K562 (cell line): ENCODE data around the gene FAF2. TPM values are rescaled to one million over a fixed set of nuclear protein-coding genes. Genes with fewer than 3 reads are reported as not detected.
A peak's percentile ranks its signal among the peaks of the same experiment; 100 is the strongest.

Source experiments
- ATAC-seq: fragments of 200-7000 bp; cut with Tn5 transposase; 3 replicates; pipeline ENCODE4 v1.9.1; 2020; ENCODE audit warnings: moderate library complexity
- BruUV-seq: library from RNA; stranded (reverse); fragments of 400-500 nt; replicated peaks from 2 replicates; lab custom pipeline; 2021; lab: Mats Ljungman, UMichigan
- CTCF ChIA-PET: fragments of 300-600 bp; formaldehyde crosslinking; extraction: SDS; loops from one replicate; lab custom pipeline; 2021; ENCODE audit warnings: low intra/inter-chr PET ratio; lab: Yijun Ruan, JAX
- POLR2A ChIA-PET: fragments of 300-600, 350-650 bp; sonication (Branson Sonifier 250); formaldehyde crosslinking; extraction: SDS; loops from one replicate; lab custom pipeline; 2021; ENCODE audit warnings: antibody characterized with exemption, inconsistent platforms; lab: Yijun Ruan, JAX
- DNase-seq, 4 experiments: peaks; one replicate each; pipeline versions ENCODE4 v3.0.0 to v3.0.0-alpha.2; 2011 to 2018; ENCODE audit warnings: low spot score in 3 of 4, mixed read lengths in 3 of 4; ENCODE audit errors: extremely low read depth in 1 of 4
- FAIRE-seq: peaks from 2 replicates; lab custom pipeline; 2011; peaks lifted over from hg19 to GRCh38; lab: Jason Lieb, UNC
- H2AFZ ChIP-seq: 2 replicates; pipeline ENCODE4 v1.6.0; 2011; ENCODE audit warnings: low read depth, low read length, control low read depth, inconsistent platforms
- H3K27ac ChIP-seq: fragments of 200-600 bp; 3 replicates; pipeline ENCODE4 v1.8.0; 2011; ENCODE audit warnings: low read depth, mild to moderate bottlenecking, control low read depth, inconsistent platforms, low read length, moderate library complexity, mixed read lengths; ENCODE audit errors: extremely low read depth
- H3K27me3 ChIP-seq, 2 experiments: fragments of 300-600 bp in 1 of 2; 2 replicates in 1 of 2; 3 replicates in 1 of 2; pipeline versions ENCODE4 v1.6.0 to v1.8.0; 2011; ENCODE audit warnings: inconsistent platforms in 2 of 2, low read length in 2 of 2, mild to moderate bottlenecking in 1 of 2, mixed read lengths in 1 of 2, moderate library complexity in 1 of 2; ENCODE audit not compliant: control insufficient read depth in 2 of 2, insufficient read depth in 2 of 2
- H3K36me3 ChIP-seq: fragments of 300-600 bp; 3 replicates; pipeline ENCODE4 v1.8.0; 2011; ENCODE audit warnings: mild to moderate bottlenecking, low read length, inconsistent platforms; ENCODE audit not compliant: control insufficient read depth, insufficient read depth
- H3K4me1 ChIP-seq, 2 experiments: fragments of 200-600 bp in 1 of 2; replicated peaks in 1 of 2; 2 replicates in 1 of 2; 3 replicates in 1 of 2; pipeline versions ENCODE4 v1.5.1 to v1.8.0; 2011; ENCODE audit warnings: inconsistent platforms in 2 of 2, low read length in 2 of 2, mild to moderate bottlenecking in 1 of 2, mixed read lengths in 1 of 2, moderate library complexity in 1 of 2; ENCODE audit not compliant: control insufficient read depth in 2 of 2, insufficient read depth in 2 of 2
- H3K4me2 ChIP-seq: 2 replicates; pipeline ENCODE4 v1.6.1; 2011; ENCODE audit warnings: low read length, control low read depth, inconsistent platforms, mixed read lengths; ENCODE audit not compliant: insufficient read depth
- H3K4me3 ChIP-seq: fragments of 200-600 bp; sonication (generic), shearing (Covaris generic); 2 replicates; pipeline ENCODE4 v1.5.1; 2016; ENCODE audit warnings: control low read depth, inconsistent platforms
- H3K79me2 ChIP-seq: fragments of 200-600 bp; 3 replicates; pipeline ENCODE4 v1.8.0; 2011; ENCODE audit warnings: low read length, inconsistent platforms; ENCODE audit not compliant: control insufficient read depth, insufficient read depth
- H3K9ac ChIP-seq, 2 experiments: 2 replicates each; pipeline versions ENCODE4 v1.6.0 to v1.6.1; 2011; ENCODE audit warnings: low read depth in 2 of 2, low read length in 2 of 2, control low read depth in 1 of 2, inconsistent platforms in 1 of 2, mild to moderate bottlenecking in 1 of 2, mixed read lengths in 1 of 2; ENCODE audit not compliant: insufficient read depth in 1 of 2
- H3K9me1 ChIP-seq: one replicate; pipeline ENCODE4 v1.6.0; 2011; ENCODE audit warnings: inconsistent platforms, mild to moderate bottlenecking, low read length, moderate library complexity; ENCODE audit not compliant: control insufficient read depth, insufficient read depth
- H3K9me3 ChIP-seq: replicated peaks from 2 replicates; pipeline ENCODE4 v1.5.1; 2011; ENCODE audit warnings: low read depth, low read length, inconsistent platforms; ENCODE audit not compliant: control insufficient read depth, insufficient read depth
- H4K20me1 ChIP-seq: replicated peaks from 2 replicates; pipeline ENCODE4 v1.6.1; 2011; ENCODE audit warnings: low read length, inconsistent platforms, mixed read lengths; ENCODE audit not compliant: control insufficient read depth, insufficient read depth
- ELF1 ChIP-seq: fragments of 200-800 bp; sonication (Bioruptor generic); IDR thresholded peaks from 2 replicates; pipeline ENCODE4 v1.6.1; 2016; ENCODE audit warnings: missing genetic modification characterization, missing compliant biosample characterization
- WGBS: fragments of 100-300 bp; shearing (Covaris generic); methylation state at CpG from one replicate; pipeline ENCODE4 v1.1.6; 2016; ENCODE audit warnings: low coverage, mixed read lengths; ENCODE audit not compliant: insufficient coverage; ENCODE audit errors: missing lambda C conversion rate; 5-methylcytosine and 5-hydroxymethylcytosine counted together
- in situ Hi-C: fragments of 300-500 bp; cut with MboI; formaldehyde crosslinking; loops from 4 replicates; pipeline ENCODE4 v1.15.0; 2018; ENCODE audit warnings: inconsistent platforms, mixed read lengths
- intact Hi-C: fragments of 100-400 bp; cut with micrococcal nuclease; formaldehyde crosslinking; loops from 2 replicates; pipeline ENCODE4 v1.14.2; 2022
- polyA plus RNA-seq, 8 experiments: library from polyadenylated mRNA; depleted of rRNA in 4 of 8; stranded (reverse) in 5 of 8; unstranded in 3 of 8; fragments of >200 nt; fragmentation: Nextera tagmentation in 2 of 8; fragmentation: Illumina TruSeq in 1 of 8; extraction: Ambion mirVana in 2 of 8; extraction: Trizol in 1 of 8; gene quantifications; 2 replicates each; pipeline versions ENCODE4 v1.2.1 to v1.2.3, GENCODE V29; 2011 to 2014; ENCODE audit warnings: inconsistent platforms in 1 of 8, missing spikeins in 1 of 8
- total RNA-seq, 7 experiments: library from RNA; depleted of rRNA in 6 of 7; stranded (reverse); fragments of >200 nt in 6 of 7; fragmentation: Illumina TruSeq in 2 of 7; extraction: Trizol in 2 of 7; gene quantifications; 2 replicates each; pipeline versions ENCODE4 v1.2.1 to v1.2.3, GENCODE V29; 2011 to 2021; ENCODE audit warnings: low replicate concordance in 1 of 7
- TF ChIP-seq, protein P1 (sequence below): fragments of 450-650 bp; IDR thresholded peaks from 2 replicates; pipeline ENCODE4 v1.6.1; 2016
- TF ChIP-seq, protein P2 (sequence below): IDR thresholded peaks from 2 replicates; pipeline ENCODE4 v1.6.1; 2014; ENCODE audit warnings: antibody characterized with exemption
- TF ChIP-seq, protein P3 (sequence below): fragments of 200-800 bp; sonication (Bioruptor generic); IDR thresholded peaks from 2 replicates; pipeline ENCODE4 v1.6.1; 2017; ENCODE audit warnings: missing genetic modification characterization, missing compliant biosample characterization

Gene FAF2
- total and polyA plus RNA-seq, 9 of the 15 experiments (the other 6 are each of a cell fraction or from before 2014, with no cell fraction given): 25.0 to 44.6 (median 36.1) TPM

DNA sequence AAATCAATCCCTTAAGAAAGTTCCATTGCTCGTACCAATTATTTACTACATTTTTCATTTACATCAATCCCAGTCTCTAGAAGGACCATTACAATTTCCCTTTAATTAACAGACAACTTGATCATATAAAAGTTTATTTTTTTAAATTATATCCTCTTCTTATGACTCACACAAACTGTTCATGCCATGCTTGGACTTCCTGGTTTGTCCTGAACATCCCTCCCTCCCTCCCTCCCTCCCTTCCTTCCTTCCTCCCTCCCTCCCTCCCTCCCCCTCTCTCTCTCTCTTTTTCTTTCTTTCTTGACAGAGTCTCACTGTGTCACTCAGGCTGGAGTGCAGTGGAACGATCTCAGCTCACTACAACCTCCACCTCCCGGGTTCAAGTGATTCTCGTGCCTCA is 20.2 kb upstream of the FAF2 start:
- WGBS: 44% methylated on average over 4 of the region's 4 CpGs
- Histone ChIP-seq H3K9me1 (no peaks in the 10 kb centered on the region), H3K9me3 (no peaks in the 10 kb centered on the region), H3K27me3 (no peaks in the 10 kb centered on the region), H3K4me3 (no peak overlapping the region), H2AFZ (peak overlapping the region; percentile 45; the same call in 1 of the 2 replicates), H3K27ac (no peak overlapping the region), H3K9ac (no peak overlapping the region), H3K79me2 (no peaks in the 10 kb centered on the region), H4K20me1 (no peaks in the 10 kb centered on the region), H3K4me1 (no peaks in the 10 kb centered on the region; a peak in 2 of 5 replicates), H3K36me3 (no peaks in the 10 kb centered on the region), H3K4me2 (no peak overlapping the region)
- CTCF ChIA-PET: no interaction called here
- TF ChIP-seq, protein P1, sequence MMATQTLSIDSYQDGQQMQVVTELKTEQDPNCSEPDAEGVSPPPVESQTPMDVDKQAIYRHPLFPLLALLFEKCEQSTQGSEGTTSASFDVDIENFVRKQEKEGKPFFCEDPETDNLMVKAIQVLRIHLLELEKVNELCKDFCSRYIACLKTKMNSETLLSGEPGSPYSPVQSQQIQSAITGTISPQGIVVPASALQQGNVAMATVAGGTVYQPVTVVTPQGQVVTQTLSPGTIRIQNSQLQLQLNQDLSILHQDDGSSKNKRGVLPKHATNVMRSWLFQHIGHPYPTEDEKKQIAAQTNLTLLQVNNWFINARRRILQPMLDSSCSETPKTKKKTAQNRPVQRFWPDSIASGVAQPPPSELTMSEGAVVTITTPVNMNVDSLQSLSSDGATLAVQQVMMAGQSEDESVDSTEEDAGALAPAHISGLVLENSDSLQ: peak; percentile 24; the same call in 1 of the 2 replicates
- TF ChIP-seq ELF1 (tag): peak; percentile 40; the same call in 1 of the 2 replicates
- TF ChIP-seq, protein P2, sequence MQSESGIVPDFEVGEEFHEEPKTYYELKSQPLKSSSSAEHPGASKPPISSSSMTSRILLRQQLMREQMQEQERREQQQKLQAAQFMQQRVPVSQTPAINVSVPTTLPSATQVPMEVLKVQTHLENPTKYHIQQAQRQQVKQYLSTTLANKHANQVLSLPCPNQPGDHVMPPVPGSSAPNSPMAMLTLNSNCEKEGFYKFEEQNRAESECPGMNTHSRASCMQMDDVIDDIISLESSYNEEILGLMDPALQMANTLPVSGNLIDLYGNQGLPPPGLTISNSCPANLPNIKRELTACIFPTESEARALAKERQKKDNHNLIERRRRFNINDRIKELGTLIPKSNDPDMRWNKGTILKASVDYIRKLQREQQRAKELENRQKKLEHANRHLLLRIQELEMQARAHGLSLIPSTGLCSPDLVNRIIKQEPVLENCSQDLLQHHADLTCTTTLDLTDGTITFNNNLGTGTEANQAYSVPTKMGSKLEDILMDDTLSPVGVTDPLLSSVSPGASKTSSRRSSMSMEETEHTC: no peak
- TF ChIP-seq, protein P3, sequence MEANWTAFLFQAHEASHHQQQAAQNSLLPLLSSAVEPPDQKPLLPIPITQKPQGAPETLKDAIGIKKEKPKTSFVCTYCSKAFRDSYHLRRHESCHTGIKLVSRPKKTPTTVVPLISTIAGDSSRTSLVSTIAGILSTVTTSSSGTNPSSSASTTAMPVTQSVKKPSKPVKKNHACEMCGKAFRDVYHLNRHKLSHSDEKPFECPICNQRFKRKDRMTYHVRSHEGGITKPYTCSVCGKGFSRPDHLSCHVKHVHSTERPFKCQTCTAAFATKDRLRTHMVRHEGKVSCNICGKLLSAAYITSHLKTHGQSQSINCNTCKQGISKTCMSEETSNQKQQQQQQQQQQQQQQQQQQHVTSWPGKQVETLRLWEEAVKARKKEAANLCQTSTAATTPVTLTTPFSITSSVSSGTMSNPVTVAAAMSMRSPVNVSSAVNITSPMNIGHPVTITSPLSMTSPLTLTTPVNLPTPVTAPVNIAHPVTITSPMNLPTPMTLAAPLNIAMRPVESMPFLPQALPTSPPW: peak; percentile 34; the same call in 1 of the 2 replicates
- no peak for ATAC-seq
- POLR2A ChIA-PET: interaction anchor here (0.8 kb wide), 1 partner anchor 163 kb away, joined by 3 read pairs; no protein-coding TSS in a partner anchor
- no peak for FAIRE-seq
- peak in 1 of 4 experiments; percentile 48 for DNase-seq
- in situ Hi-C loops: no loop called here
- intact Hi-C loops: no loop called here
- no TSS peak for BruUV-seq
